ENCODE data around the gene PABPC1L.

GRCh38 chr20:44885392-44886265 is 24.2 kb upstream of the PABPC1L start, which contains the start of gene YWHAB:
- no peak for TF ChIP-seq EP300 (IDR thresholded peaks at IDR 0.05)
- TF ChIP-seq CTCF (IDR thresholded peaks at IDR 0.05) = peak in 1 of 4 experiments; percentile 26
- TF ChIP-seq POLR2A (IDR thresholded peaks at IDR 0.05) = peak; percentile 69 to 80

All from sigmoid colon (tissue), 4 donors.